ENCODE measurements around the gene CFAP251. TPM values are rescaled to one million over a fixed set of nuclear protein-coding genes. Genes with fewer than 3 reads are reported as not detected.

Gene CFAP251
- total RNA-seq, 1 donor from 2014 or later: 0.92 TPM

- TF ChIP-seq EZH2phosphoT487 (IDR thresholded peaks at IDR 0.05) (no peak), EZH2 (IDR thresholded peaks at IDR 0.05) (no peak), CTCF (IDR thresholded peaks at IDR 0.05) (no peak)
- Mint-ChIP-seq H3K27ac (peak overlapping the region; percentile 87), H3K4me3 (peak overlapping the region; percentile 96), H3K36me3 (peaks cover 6% of the 10 kb centered on the region), H3K27me3 (ENCODE audit: insufficient read depth, low read depth) (peaks cover 19% of the 10 kb centered on the region), H3K9me3 (peaks cover 30% of the 10 kb centered on the region), H3K4me1 (peaks cover 13% of the 10 kb centered on the region)
- no peak overlapping the region for H3K27ac ChIP-seq
- peaks cover 28% of the 10 kb centered on the region for H4K20me1 ChIP-seq (ENCODE audit: low read depth)
- H3K9ac ChIP-seq: no peak overlapping the region
- H3K4me1 ChIP-seq: peaks cover 17% of the 10 kb centered on the region
- H3K27me3 ChIP-seq: peaks cover 16% of the 10 kb centered on the region
- peaks cover 10% of the 10 kb centered on the region for H3F3A ChIP-seq (ENCODE audit: low read depth)
- peaks cover 46% of the 10 kb centered on the region for H3K79me2 ChIP-seq (ENCODE audit: low read depth)
- no peaks in the 10 kb centered on the region for H3K36me3 ChIP-seq
- DNase-seq (ENCODE audit: low spot score): no peak
- peak overlapping the region; percentile 72 for H3K4me3 ChIP-seq
- H2AFZ ChIP-seq (replicated peaks): peak overlapping the region; percentile 75
- H3K4me2 ChIP-seq: peak overlapping the region; percentile 90
- no peaks in the 10 kb centered on the region for H3K9me3 ChIP-seq (ENCODE audit: low read depth)
Observed at GRCh38 chr12:122020795-122021192, 102.4 kb downstream of the CFAP251 start.

GRCh38 chr12:122021193-122021821 lies 102.9 kb downstream of the CFAP251 start:
- peaks cover 16% of the 10 kb centered on the region for H3K27me3 ChIP-seq
- H3K27me3 Mint-ChIP-seq (ENCODE audit: insufficient read depth, low read depth): peaks cover 19% of the 10 kb centered on the region
- H3K9ac ChIP-seq: no peak overlapping the region
- peaks cover 13% of the 10 kb centered on the region for H3K4me1 Mint-ChIP-seq
- H3K9me3 Mint-ChIP-seq: peaks cover 30% of the 10 kb centered on the region
- H3K27ac Mint-ChIP-seq: peak overlapping the region; percentile 87
- peaks cover 6% of the 10 kb centered on the region for H3K36me3 Mint-ChIP-seq
- H3K36me3 ChIP-seq: no peaks in the 10 kb centered on the region
- no peaks in the 10 kb centered on the region for H3K9me3 ChIP-seq (ENCODE audit: low read depth)
- peaks cover 17% of the 10 kb centered on the region for H3K4me1 ChIP-seq
- H3F3A ChIP-seq (ENCODE audit: low read depth): peaks cover 10% of the 10 kb centered on the region
- H3K79me2 ChIP-seq (ENCODE audit: low read depth): peaks cover 51% of the 10 kb centered on the region
- peak overlapping the region; percentile 75 for H2AFZ ChIP-seq (replicated peaks)
- peak overlapping the region; percentile 72 for H3K4me3 ChIP-seq
- peak; percentile 70 for DNase-seq (ENCODE audit: low spot score)
- peaks cover 33% of the 10 kb centered on the region for H4K20me1 ChIP-seq (ENCODE audit: low read depth)
- TF ChIP-seq EZH2 (IDR thresholded peaks at IDR 0.05): no peak
- TF ChIP-seq EZH2phosphoT487 (IDR thresholded peaks at IDR 0.05): no peak
- TF ChIP-seq CTCF (IDR thresholded peaks at IDR 0.05): no peak
- H3K27ac ChIP-seq: no peak overlapping the region
- H3K4me2 ChIP-seq: peak overlapping the region; percentile 90
- peak overlapping the region; percentile 97 for H3K4me3 Mint-ChIP-seq

GRCh38 chr12:122021822-122022392 lies 103.5 kb downstream of the CFAP251 start, which contains the start of gene BCL7A:
Gene BCL7A, plus strand, starts transcription at chr12:122021884. Its CDS starts 208 bp downstream, at chr12:122022092.
- H3K4me2 ChIP-seq: peak within 1 kb of the TSS; percentile 100
- H3K27ac ChIP-seq: no peak within 1 kb of the TSS
- Mint-ChIP-seq H3K27ac (peak within 1 kb of the TSS; percentile 87), H3K9me3 (peaks cover 30% of the 10 kb centered on the region), H3K27me3 (ENCODE audit: insufficient read depth, low read depth) (peaks cover 19% of the 10 kb centered on the region), H3K4me1 (peaks cover 15% of the 10 kb centered on the region), H3K4me3 (peak within 1 kb of the TSS; percentile 97), H3K36me3 (peaks cover 8% of the 10 kb centered on the region)
- TF ChIP-seq EZH2phosphoT487 (IDR thresholded peaks at IDR 0.05) (no peak), CTCF (IDR thresholded peaks at IDR 0.05) (no peak), EZH2 (IDR thresholded peaks at IDR 0.05) (no peak)
- peaks cover 16% of the 10 kb centered on the region for H3K27me3 ChIP-seq
- peak within 1 kb of the TSS; percentile 96 for H3K4me3 ChIP-seq
- peaks cover 10% of the 10 kb centered on the region for H3F3A ChIP-seq (ENCODE audit: low read depth)
- H3K4me1 ChIP-seq: peaks cover 17% of the 10 kb centered on the region
- H4K20me1 ChIP-seq (ENCODE audit: low read depth): peaks cover 39% of the 10 kb centered on the region
- H3K9me3 ChIP-seq (ENCODE audit: low read depth): no peaks in the 10 kb centered on the region
- peaks cover 57% of the 10 kb centered on the region for H3K79me2 ChIP-seq (ENCODE audit: low read depth)
- peak within 1 kb of the TSS; percentile 72 for H3K9ac ChIP-seq
- H2AFZ ChIP-seq (replicated peaks): peak within 1 kb of the TSS; percentile 75
- DNase-seq (ENCODE audit: low spot score): peak; percentile 88
- no peaks in the 10 kb centered on the region for H3K36me3 ChIP-seq
